HCT116 (cell line): Measurements from ENCODE around the gene CAMP. TPM values are rescaled to one million over a fixed set of nuclear protein-coding genes. Genes with fewer than 3 reads are reported as not detected.

ENCODE experiments used
- ATAC-seq: fragments of 200-7000 bp; cut with Tn5 transposase; 2 replicates; pipeline ENCODE4 v1.9.1; 2020; ENCODE audit warnings: mild to moderate bottlenecking, moderate library complexity
- BruUV-seq: library from RNA; stranded (reverse); fragments of 400-500 nt; replicated peaks from 2 replicates; lab custom pipeline; 2021; lab: Mats Ljungman, UMichigan
- CTCF ChIA-PET: fragments of 300-600 bp; sonication (Branson Sonifier 250); formaldehyde crosslinking; loops from one replicate; lab custom pipeline; 2021; ENCODE audit warnings: antibody characterized with exemption; lab: Charles Lee
- POLR2A ChIA-PET: fragments of 300-600, 350-600 bp; sonication (Branson Sonifier 250); formaldehyde crosslinking; loops from one replicate; lab custom pipeline; 2021; ENCODE audit warnings: antibody characterized with exemption; lab: Charles Lee
- RAD21 ChIA-PET, 2 experiments: fragments of 300-600 bp; sonication (Branson Sonifier 250); formaldehyde crosslinking; loops; one replicate each; lab custom pipeline; 2023; ENCODE audit warnings: low total read pairs in 2 of 2; ENCODE audit not compliant: uncharacterized antibody in 2 of 2, unreplicated experiment in 2 of 2, low non-redundant PET in 1 of 2; lab: Charles Lee
- DNase-seq: peaks from one replicate; pipeline ENCODE4 v3.0.0-alpha.2; 2010; ENCODE audit warnings: low read depth, low spot score
- H2AFZ ChIP-seq: fragments of 200-600 bp; shearing (Covaris generic), sonication (generic); 2 replicates; pipeline ENCODE4 v1.6.1; 2017; ENCODE audit warnings: low read depth, mixed run types, mixed read lengths, antibody characterized with exemption, low read length; ENCODE audit not compliant: poor library complexity, severe bottlenecking
- H3K27ac ChIP-seq: 2 replicates; pipeline ENCODE4 v1.5.1; 2012; ENCODE audit warnings: low read depth, low read length
- H3K27me3 ChIP-seq: fragments of 200-600 bp; sonication (generic); 2 replicates; pipeline ENCODE4 v1.6.1; 2016; ENCODE audit warnings: mixed run types, low read length, mixed read lengths; ENCODE audit not compliant: insufficient read depth
- H3K36me3 ChIP-seq, 2 experiments: fragments of 200-500 bp in 1 of 2; fragments of 200-600 bp in 1 of 2; sonication (Bioruptor generic) in 1 of 2; sonication (generic) in 1 of 2; 2 replicates each; pipeline versions ENCODE4 v1.5.1 to v1.6.1; 2014 to 2016; ENCODE audit warnings: low read length in 2 of 2, inconsistent platforms in 1 of 2, mixed read lengths in 1 of 2, mixed run types in 1 of 2; ENCODE audit not compliant: insufficient read depth in 2 of 2, control insufficient read depth in 1 of 2
- H3K4me1 ChIP-seq, 2 experiments: fragments of 200-600 bp in 1 of 2; sonication (generic) in 1 of 2; 2 replicates each; pipeline versions ENCODE4 v1.5.1 to v1.6.1; 2012 to 2017; ENCODE audit warnings: low read length in 2 of 2, inconsistent platforms in 1 of 2, mild to moderate bottlenecking in 1 of 2, mixed read lengths in 1 of 2, mixed run types in 1 of 2, moderate library complexity in 1 of 2; ENCODE audit not compliant: insufficient read depth in 2 of 2, control insufficient read depth in 1 of 2
- H3K4me2 ChIP-seq: fragments of 200-600 bp; sonication (generic); 2 replicates; pipeline ENCODE4 v1.6.1; 2017; ENCODE audit warnings: mixed run types, low read length, mixed read lengths
- H3K4me3 ChIP-seq, 2 experiments: fragments of 200-600 bp in 1 of 2; sonication (generic) in 1 of 2; replicated peaks in 1 of 2; 2 replicates each; pipeline ENCODE4 v1.5.1; 2011 to 2016; ENCODE audit warnings: low read length in 2 of 2, control low read depth in 1 of 2, low read depth in 1 of 2, mild to moderate bottlenecking in 1 of 2, mixed read lengths in 1 of 2, mixed run types in 1 of 2
- H3K79me2 ChIP-seq: fragments of 200-600 bp; sonication (generic); 2 replicates; pipeline ENCODE4 v1.6.1; 2017; ENCODE audit warnings: mild to moderate bottlenecking, mixed run types, low read length, moderate library complexity, mixed read lengths; ENCODE audit not compliant: insufficient read depth
- H3K9ac ChIP-seq: fragments of 200-600 bp; sonication (generic); 2 replicates; pipeline ENCODE4 v1.6.1; 2016; ENCODE audit warnings: low read length, mixed read lengths
- H3K9me2 ChIP-seq: fragments of 200-600 bp; sonication (generic), shearing (Covaris generic); 2 replicates; pipeline ENCODE4 v1.6.1; 2017; ENCODE audit warnings: mixed run types, mild to moderate bottlenecking, moderate library complexity; ENCODE audit not compliant: insufficient read depth
- H3K9me3 ChIP-seq, 2 experiments: fragments of 200-500 bp in 1 of 2; fragments of 200-600 bp in 1 of 2; sonication (Bioruptor generic) in 1 of 2; sonication (generic) in 1 of 2; 2 replicates each; pipeline ENCODE4 v1.6.1; 2014 to 2017; ENCODE audit warnings: low read length in 2 of 2, mixed read lengths in 2 of 2, inconsistent platforms in 1 of 2, low read depth in 1 of 2, mild to moderate bottlenecking in 1 of 2, mixed run types in 1 of 2, moderate library complexity in 1 of 2; ENCODE audit not compliant: control insufficient read depth in 1 of 2, insufficient read depth in 1 of 2
- H4K20me1 ChIP-seq: fragments of 200-600 bp; sonication (generic), shearing (Covaris generic); 2 replicates; pipeline ENCODE4 v1.6.1; 2017; ENCODE audit warnings: mixed run types, mild to moderate bottlenecking, moderate library complexity; ENCODE audit not compliant: insufficient read depth
- CTCF ChIP-seq, 3 experiments: fragments of 200-600 bp in 1 of 3; sonication (generic) in 1 of 3; IDR thresholded peaks in 2 of 3; conservative IDR thresholded peaks in 1 of 3; 2 replicates each; pipeline ENCODE4 v1.5.1; 2012 to 2017; ENCODE audit warnings: low read depth in 2 of 3, low read length in 2 of 3, antibody characterized with exemption in 1 of 3, borderline replicate concordance in 1 of 3, control low read depth in 1 of 3, mild to moderate bottlenecking in 1 of 3, mixed read lengths in 1 of 3, mixed run types in 1 of 3, moderate library complexity in 1 of 3; ENCODE audit not compliant: insufficient read depth in 1 of 3
- EZH2phosphoT487 ChIP-seq: fragments of 200-600 bp; IDR thresholded peaks from 2 replicates; pipeline ENCODE4 v1.6.1; 2018; ENCODE audit warnings: antibody characterized with exemption, borderline replicate concordance
- SIN3A ChIP-seq: IDR thresholded peaks from 2 replicates; pipeline ENCODE4 v1.6.1; 2012; ENCODE audit warnings: low read depth
- ZFX ChIP-seq: fragments of 450-650 bp; IDR thresholded peaks from 2 replicates; pipeline ENCODE4 v1.6.1; 2017
- ZNF274 ChIP-seq: fragments of 200-500 bp; sonication (Bioruptor generic); IDR thresholded peaks from 2 replicates; pipeline ENCODE4 v1.6.1; 2014; ENCODE audit warnings: mild to moderate bottlenecking, low read depth, low read length, inconsistent platforms
- intact Hi-C: fragments of 100-400 bp; cut with micrococcal nuclease; formaldehyde crosslinking; loops from 2 replicates; pipeline ENCODE4 v1.10.0; 2022
- total RNA-seq: library from RNA; stranded (reverse); gene quantifications from one replicate; pipeline ENCODE4 v1.2.1, GENCODE V29; 2021; ENCODE audit not compliant: unreplicated experiment

Gene CAMP
- total RNA-seq, 1 experiment from 2014 or later: not detected

- H3K9ac ChIP-seq: no peak overlapping the region
- peaks cover 8 to 10% of the 10 kb centered on the region in 2 experiments; a peak in 3 of 4 replicates for H3K36me3 ChIP-seq
- BruUV-seq: no TSS peak
Measured at GRCh38 chr3:48271763-48272498, 48.6 kb downstream of the CAMP start.

More at GRCh38 chr3:48271763-48272498, 48.6 kb downstream of the CAMP start:
- Histone ChIP-seq H4K20me1 (no peaks in the 10 kb centered on the region), H3K27me3 (no peaks in the 10 kb centered on the region), H2AFZ (no peak overlapping the region), H3K4me3 (no peak overlapping the region), H3K9me3 (no peaks in the 10 kb centered on the region), H3K4me1 (peaks cover 0 to 6% of the 10 kb centered on the region in 2 experiments; a peak in 1 of 4 replicates), H3K79me2 (no peaks in the 10 kb centered on the region), H3K27ac (no peak overlapping the region), H3K9me2 (no peaks in the 10 kb centered on the region), H3K4me2 (no peak overlapping the region)
- ChIA-PET POLR2A (no interaction called here), CTCF (interaction anchor here (0.7 to 2.7 kb wide), 2 partner anchors 164 to 168 kb away, joined by 3 to 32 read pairs; partner anchors contain the start of genes CCDC51 and TMA7), RAD21 (interaction anchor here in 1 of 2 experiments (0.7 kb wide), 1 partner anchor 128 kb away, joined by 3 read pairs; no protein-coding TSS in a partner anchor)
- intact Hi-C loops: no loop called here
- ATAC-seq (no peak), DNase-seq (no peak)
- TF ChIP-seq SIN3A (no peak), CTCF (IDR thresholded peaks at IDR 0.05 in 2 of 3, conservative IDR thresholded peaks at IDR 0.05 in 1 of 3; ENCODE audit: borderline replicate concordance in 1 of 3, insufficient read depth in 1 of 3, low read depth in 2 of 3, low read length in 2 of 3) (no peak), ZNF274 (no peak), EZH2phosphoT487 (no peak), ZFX (no peak)
